ENCODE measurements around the gene NAGA.
"Not testable (repeated sequence)": the region's sequence is repeated elsewhere in the genome, so short reads cannot be mapped to it uniquely, and the experiment has no call there.

The NAGA gene

DNA sequence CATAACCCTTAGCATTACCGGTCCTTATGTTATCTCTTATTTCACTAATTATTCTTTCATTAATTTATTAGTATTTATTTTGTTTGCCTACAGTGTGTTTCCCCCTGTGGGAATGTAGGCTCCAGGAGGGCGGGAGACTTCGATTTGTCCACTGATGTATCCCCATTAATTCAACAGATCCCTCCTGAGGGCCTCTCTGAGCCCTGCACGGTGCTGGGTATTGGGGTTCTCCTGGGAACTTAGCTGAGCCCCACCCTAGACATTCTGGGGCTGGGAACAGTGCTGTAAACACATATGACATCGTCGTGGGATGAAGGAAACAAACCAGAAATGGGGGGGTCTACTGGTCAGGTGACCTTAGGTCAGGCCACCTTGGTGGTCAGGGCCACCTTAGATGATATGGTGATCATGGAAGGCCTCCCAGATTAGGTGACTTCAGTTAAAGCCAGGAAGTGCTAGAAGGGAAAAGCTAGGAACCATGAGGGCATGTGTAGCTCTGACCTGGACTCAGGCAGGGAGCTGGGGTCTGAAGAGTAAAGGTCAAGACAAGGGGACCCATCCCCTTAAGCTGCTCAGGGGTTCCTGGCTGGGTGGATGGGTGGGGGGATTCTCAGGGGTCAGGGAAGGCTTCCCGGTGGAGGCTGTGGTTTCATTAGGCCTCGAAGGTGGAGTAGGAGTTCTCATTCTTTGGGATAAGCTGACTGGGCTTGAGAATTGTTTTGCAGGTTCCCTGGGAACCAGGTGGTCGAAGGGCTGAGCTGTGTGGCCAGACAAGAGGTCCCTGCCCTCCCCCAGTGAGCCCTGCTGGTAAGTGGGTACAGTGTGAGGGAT lies 4.4 kb upstream of the NAGA start:
- DNase-seq: no peak

DNA sequence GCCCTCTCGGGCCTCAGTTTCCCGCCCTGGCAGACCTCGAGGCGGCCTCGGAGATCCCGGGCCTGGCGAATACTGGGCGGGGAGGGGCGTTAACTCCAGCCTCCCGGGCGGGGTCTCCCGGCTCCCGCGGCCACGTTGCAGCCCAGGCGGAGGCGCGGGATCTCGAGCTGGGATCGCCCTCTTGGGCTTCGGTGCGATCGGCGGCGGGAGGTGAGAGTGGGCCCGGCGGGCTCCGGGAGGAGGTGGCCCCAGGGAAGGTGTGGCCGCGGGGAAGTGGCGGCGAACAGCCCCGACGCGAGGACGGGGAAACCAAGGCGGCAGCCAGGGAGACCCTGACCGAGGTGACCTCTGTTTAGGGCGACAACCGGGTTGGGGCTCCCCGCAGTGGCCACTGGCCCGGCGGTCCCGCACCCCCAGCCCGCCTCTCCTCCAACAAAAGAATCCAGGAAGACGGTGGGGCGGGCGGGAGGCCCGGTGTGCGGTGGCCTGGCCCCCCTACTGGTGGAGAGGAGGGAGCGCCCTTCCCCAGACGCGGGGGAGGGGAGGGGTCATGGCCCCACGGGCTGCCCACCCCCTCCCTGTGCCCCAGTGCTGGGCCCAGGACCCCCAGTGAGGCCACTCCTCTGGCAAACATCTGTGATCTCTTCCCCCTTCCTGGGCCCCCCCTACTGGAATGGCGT lies 3.7 kb upstream of the NAGA start, which contains the start of gene PHETA2:
TSS of gene PHETA2 (plus strand) at position 117 of the 680 bp plus-strand sequence. CDS start 3,046 bp downstream, outside the sequence.
- no peak for DNase-seq

GRCh38 chr22:42073621-42074041 lies 3.0 kb upstream of the NAGA start:
- DNase-seq: no peak

DNA sequence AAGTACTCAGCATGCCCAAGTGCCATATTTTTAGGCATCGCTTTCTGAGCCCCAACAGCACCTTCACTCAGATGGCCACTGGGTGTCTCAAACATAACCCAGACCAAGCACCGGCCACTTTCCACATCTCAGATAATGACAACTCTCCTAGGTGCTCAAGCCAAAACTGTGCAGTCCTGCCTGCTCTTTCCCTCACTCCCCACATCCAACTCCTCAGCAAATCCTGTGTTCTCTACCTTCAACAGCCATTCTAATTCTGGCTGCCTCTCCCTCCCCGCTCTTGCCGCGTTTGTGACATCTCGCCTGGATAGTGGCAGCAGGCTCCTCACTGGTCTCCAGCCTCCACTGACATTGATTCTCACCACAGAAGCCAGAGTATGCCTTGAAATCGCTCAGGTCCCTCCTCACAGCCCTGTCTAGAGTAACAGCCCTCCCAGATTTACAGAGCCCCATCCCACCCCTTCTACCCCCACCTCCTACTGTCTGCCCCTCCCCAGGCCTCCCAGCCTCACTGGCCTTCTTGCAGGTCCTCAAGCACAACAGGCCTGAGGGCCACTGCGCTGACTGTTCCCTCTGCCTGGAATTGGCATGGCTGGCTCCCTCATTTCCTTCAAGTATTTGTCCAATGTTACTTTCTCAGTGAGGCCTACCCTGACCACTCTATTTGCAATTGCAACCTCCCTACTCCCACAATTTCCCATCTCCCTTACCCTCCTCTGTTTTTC lies 2.2 kb upstream of the NAGA start:
- no peak for DNase-seq

GRCh38 chr22:42071508-42071907 lies 896 bp upstream of the NAGA start:
- not testable (repeated sequence) for DNase-seq

DNA sequence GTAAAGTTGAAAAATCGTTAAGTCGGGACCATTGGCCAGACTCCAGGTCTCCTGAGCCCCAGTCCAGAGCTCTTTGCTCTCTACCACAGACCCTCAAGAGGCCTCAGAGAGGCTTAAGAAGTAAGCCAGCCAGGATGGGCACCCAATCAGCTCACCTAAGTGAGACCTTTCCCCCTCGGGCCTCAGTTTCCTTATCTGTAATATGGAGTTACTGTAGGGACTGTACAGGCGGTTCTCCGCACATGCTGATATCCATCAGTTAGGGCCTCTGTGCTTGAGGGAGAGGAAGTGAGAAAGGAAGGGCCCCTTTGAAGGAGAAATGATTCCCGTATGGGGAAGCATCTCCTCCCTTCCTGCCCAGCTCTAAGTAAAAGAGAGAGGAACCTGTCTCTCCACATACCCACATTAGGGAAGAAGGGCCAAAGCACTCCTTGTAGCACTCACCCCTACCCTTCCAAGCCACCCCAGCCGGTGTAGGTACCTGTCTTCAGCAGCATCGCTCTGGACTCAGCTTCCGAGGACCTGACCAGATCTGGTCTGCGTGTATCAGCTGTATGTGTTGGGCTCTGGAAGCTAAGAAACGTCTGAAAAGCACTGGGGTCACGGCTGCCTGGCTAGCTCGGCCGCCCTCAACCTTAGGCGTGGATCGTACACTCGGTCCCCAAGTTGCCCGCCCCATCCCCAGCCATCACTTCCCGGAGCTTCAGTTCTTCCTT lies 653 bp downstream of the NAGA start:
- DNase-seq: no peak

DNA sequence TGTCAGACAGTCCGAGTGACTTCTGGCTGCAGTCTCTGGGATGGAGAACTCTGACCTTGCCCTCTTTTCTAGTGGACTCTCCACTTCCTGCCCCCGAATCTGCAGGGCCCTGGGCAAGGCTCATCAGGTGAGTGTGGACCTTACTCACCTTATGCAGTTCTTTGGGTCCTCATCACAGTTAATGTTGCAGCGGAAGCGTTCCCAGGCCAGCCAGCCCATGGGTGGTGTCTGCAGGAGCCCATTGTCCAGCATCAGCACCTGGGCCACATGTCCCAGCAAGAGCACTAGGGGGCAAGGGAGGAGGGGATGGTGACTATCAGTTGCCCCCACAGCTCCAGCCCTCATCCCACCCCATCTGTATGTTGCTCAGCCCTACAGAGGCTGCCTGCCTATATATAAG lies 2.3 kb downstream of the NAGA start:
- no peak for DNase-seq

DNA sequence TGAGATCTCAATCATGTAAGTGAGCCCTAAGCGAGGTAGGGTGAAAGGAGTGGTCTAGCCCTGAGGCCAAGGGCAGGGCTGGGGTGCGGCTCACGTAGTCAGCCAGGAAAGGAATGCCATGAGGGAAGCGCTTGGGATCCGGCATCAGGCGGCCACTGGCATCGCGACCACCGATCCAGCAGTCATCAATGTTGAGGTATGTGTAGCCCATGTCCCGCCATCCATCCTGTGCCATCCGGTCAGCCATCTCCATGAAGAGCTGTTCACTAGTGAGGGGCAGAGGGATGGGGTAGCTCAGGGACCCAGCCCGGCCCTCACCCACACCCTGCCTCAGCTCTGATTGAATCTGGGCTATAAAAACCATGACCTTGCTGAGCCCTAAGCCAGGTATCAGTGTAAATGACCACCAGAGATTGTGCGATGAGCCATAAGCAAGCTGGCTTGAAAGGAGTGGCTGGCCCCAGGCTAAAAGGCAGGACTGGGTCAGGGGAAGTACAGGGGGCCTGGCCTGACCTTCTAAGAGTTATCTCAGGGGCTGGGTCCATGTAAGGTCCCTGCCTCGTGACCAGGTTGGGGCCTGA lies 2.9 kb downstream of the NAGA start:
- DNase-seq: no peak

GRCh38 chr22:42066937-42067336 lies 3.7 kb downstream of the NAGA start:
- no peak for DNase-seq

DNA sequence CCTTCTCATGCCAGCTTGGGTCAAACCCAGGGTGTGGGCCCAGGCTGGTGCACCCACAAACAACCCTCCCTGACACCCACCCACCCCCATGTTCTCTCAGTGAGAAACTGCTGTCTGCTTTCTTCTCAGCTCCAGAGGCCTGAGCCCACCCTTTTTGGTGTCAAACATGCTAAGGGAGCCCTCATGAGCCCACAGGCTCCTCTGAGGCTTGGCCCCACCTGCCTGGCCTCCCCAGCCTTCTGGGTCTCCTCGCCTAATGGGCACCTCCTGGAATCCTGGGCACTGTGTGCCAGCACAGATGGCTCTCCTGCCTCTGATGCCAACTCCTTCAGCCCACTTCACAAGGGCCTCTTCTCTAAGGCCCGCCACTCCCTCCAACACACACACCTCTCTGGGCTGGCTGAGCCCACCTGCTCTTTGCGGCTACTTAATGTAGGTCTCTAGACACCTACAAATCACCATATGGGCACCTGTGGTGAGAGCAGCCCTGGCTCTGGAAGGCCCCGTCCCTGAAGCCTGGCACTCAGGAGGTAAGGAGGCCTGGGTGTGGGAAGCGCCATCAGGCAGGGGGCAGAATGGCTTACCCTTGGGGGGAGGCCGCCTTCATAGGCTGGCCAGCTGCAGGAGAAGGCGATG lies 4.4 kb downstream of the NAGA start:
- DNase-seq: no peak

GRCh38 chr22:42065438-42066125 lies 5.0 kb downstream of the NAGA start:
- DNase-seq: no peak

- DNase-seq: no peak
Observed at GRCh38 chr22:42064629-42065028, 6.0 kb downstream of the NAGA start.

GRCh38 chr22:42062506-42063170 lies 8.0 kb downstream of the NAGA start:
- DNase-seq: no peak

DNA sequence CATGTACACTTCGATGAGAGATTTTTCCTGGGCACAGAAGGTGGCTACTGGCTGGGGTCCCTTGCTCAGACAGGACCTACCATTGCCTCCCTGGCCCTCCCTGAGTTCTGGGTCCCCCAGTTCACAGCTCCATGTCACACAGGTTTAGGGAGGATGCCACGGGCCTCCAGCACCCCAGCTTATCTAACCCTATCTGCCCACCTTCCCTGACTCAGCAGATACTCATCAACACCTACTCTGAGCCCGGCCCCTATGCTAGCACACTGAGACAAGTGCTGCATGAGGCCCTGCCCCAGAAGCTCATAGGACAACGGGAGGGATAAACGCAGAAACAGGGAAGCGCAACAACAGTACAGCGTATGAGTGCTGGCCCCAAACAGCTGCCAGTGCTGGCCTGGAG lies 9.6 kb downstream of the NAGA start:
- DNase-seq: no peak

DNA sequence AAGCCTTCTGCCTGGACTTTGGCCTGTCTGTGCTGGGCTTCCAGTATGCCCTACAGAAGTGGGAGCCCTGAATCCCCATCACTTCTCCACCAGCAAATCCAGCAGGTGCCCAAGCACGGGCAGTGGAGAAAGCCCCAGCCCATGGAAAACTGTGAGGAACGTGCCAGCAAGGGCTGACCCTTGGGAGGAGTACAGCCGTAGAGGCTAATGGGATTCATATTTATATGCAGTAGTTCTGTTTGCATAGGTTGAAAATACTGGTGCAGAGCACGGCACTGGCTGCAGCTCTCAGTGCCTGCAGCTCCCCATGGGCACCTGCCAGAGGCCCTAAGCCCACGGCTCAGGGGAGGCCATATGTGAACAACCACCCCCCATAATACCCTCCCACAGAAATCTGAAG lies 10.1 kb downstream of the NAGA start:
- DNase-seq: no peak

DNA sequence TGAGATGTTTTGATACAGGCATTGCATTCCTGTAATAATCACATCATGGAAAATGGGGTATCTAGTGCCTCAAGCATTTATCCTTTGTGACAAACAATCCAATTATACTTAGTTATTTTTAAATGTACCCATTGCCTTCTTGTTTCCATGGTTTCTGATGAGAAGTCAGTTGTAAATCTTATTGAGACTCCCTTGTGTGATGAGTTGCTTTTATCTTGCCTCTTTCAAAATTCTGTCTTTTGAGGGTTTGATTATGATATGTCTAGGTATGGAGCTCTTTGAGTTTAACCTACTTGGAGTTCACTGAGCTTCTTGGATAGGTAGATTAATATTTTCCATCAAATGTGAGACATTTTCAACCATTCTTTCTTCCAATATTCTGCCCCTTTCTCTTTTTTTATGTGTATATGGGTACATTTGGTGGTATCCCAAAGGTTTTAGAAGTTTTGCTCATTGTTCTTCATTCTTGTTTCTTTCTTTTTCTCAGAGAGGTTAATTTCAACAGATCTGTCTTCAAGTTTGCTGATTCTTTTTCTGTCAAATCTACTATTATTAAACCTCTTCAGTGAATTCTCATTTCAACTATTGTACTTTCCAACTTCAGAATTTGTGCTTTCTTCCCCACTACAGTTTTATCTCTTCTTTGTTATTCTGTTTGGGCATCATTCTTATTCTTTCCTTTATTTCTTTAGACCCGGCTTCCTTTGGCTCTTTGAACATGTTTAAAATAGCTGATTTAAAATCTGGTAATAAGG lies 13.7 kb downstream of the NAGA start:
- no peak for DNase-seq

DNA sequence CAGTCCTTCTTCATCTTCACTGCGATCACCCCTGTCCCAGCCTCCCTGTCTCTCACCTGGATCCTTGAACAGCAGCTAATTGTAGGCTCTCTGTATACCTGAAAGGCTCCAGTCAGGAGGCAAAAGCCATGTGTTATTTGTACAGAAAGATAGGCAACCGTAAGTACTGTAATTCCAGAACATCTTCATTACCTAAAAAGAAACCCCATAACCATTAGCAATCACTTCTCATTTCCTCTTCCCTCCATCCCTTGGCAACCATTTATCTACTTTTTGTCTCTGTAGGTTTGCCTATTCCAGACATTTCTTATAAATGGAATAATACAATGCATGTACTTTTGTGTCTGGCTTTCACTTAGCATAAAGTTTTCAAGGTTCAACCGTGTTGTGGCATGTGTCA lies 17.8 kb downstream of the NAGA start:
- no peak for DNase-seq

DNA sequence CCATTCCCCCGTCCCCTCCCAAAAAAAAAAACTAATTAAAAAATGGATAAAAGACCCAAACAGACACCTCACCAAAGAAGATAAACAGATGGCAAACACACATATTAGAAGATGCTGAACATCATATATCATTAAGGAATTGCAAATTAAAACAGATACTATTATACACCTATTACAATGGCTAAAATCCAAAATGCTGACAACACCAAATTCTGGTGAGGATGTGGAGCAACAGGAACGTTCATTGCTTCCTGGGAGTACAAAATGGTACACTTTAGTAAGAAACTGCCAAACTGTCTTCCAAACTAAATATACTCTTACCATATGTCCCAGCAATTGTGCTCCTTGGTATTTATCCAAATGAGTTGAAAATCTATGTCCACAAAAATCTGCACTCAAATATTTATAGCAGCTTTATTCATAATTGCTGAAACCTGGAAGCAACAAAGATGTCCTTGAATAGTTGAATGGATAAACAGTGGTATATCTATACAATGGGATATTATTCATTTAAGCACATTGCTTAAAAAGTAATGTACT lies 19.9 kb downstream of the NAGA start:
- DNase-seq: no peak

DNA sequence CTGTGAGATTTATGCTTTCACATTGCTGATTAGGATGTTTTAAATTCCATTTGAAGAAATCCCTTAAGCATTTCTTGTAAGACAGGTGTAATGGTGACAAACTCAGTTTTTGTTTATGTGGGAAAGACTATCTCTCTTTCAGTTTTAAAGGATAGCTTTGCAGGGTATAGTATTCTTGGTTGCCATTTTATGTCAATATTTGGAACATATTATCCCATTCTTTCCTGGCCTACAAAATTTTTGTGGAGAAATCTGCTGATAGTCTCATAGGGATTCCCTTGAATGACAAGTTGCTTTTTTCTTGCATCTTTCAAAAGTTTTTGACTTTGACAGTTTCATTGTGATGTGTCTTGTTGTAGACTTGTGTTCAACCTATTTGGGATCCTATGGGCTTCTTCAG lies 28.8 kb downstream of the NAGA start:
- DNase-seq: no peak

GRCh38 chr22:42039271-42039670 lies 31.3 kb downstream of the NAGA start:
- DNase-seq: no peak

Measured in NCI-H526 (cell line).